Measurements from ENCODE around the gene FRMD4A. TPM values are rescaled to one million over a fixed set of nuclear protein-coding genes. Genes with fewer than 3 reads are reported as not detected.

FRMD4A gene
- total and polyA plus RNA-seq, 10 of the 15 experiments (the other 5 are each of a cell fraction or from before 2014, with no cell fraction given): 17.8 to 75.2 (median 39.1) TPM

DNA sequence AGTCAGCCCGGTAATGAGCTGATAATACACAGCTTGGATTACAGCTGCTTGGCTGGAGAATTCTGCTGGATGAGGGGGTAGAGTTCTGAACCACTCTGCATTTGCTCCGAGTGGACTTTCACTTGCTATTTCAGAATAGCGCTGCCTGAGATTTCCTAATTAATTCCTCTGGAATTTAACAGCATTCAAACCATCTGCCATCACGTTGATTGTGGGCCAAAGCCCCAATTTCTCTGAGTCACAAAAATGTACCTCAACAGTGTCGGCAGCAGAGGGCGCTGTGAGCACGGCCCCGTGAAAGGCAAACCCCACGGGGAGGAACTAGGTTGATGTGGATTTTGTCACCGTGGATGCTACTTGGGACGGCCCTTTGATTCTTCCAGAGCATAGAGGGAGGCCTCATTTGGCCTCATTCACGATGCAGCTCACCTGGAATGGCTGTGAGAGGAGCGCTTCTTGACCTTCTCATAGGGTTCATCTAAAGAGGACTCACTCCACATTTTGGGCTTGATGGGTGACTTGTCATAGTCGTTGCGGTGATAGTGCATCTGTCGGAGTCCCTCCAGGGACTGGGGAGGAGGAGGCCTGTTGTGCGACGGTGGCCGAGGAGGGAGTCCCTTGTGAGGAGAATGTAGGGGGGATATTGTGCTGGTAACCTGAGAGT, 670.7 kb downstream of the FRMD4A start (continued):
- TF ChIP-seq EZH2 (IDR thresholded peaks at IDR 0.05; ENCODE audit: borderline replicate concordance, control insufficient read depth, low read depth, low read length) (no peak), FOXK2 (IDR thresholded peaks at IDR 0.05) (no peak), JUND (IDR thresholded peaks at IDR 0.05; ENCODE audit: low read depth, low read length) (no peak), BRCA1 (IDR thresholded peaks at IDR 0.05; ENCODE audit: low read depth, low read length) (no peak), NFYA (IDR thresholded peaks at IDR 0.05; ENCODE audit: borderline replicate concordance, low read depth, low read length) (no peak), BMI1 (IDR thresholded peaks at IDR 0.05; ENCODE audit: borderline replicate concordance) (no peak), RFX5 (IDR thresholded peaks at IDR 0.05; ENCODE audit: low read depth, low read length) (no peak), HDAC2 (IDR thresholded peaks at IDR 0.05) (no peak), NBN (IDR thresholded peaks at IDR 0.05) (no peak)
- TF ChIP-seq, protein P1, sequence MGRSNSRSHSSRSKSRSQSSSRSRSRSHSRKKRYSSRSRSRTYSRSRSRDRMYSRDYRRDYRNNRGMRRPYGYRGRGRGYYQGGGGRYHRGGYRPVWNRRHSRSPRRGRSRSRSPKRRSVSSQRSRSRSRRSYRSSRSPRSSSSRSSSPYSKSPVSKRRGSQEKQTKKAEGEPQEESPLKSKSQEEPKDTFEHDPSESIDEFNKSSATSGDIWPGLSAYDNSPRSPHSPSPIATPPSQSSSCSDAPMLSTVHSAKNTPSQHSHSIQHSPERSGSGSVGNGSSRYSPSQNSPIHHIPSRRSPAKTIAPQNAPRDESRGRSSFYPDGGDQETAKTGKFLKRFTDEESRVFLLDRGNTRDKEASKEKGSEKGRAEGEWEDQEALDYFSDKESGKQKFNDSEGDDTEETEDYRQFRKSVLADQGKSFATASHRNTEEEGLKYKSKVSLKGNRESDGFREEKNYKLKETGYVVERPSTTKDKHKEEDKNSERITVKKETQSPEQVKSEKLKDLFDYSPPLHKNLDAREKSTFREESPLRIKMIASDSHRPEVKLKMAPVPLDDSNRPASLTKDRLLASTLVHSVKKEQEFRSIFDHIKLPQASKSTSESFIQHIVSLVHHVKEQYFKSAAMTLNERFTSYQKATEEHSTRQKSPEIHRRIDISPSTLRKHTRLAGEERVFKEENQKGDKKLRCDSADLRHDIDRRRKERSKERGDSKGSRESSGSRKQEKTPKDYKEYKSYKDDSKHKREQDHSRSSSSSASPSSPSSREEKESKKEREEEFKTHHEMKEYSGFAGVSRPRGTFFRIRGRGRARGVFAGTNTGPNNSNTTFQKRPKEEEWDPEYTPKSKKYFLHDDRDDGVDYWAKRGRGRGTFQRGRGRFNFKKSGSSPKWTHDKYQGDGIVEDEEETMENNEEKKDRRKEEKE (IDR thresholded peaks at IDR 0.05): no peak
- TF ChIP-seq, protein P2, sequence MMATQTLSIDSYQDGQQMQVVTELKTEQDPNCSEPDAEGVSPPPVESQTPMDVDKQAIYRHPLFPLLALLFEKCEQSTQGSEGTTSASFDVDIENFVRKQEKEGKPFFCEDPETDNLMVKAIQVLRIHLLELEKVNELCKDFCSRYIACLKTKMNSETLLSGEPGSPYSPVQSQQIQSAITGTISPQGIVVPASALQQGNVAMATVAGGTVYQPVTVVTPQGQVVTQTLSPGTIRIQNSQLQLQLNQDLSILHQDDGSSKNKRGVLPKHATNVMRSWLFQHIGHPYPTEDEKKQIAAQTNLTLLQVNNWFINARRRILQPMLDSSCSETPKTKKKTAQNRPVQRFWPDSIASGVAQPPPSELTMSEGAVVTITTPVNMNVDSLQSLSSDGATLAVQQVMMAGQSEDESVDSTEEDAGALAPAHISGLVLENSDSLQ (IDR thresholded peaks at IDR 0.05): no peak

Measured in GM12878 (cell line).